AG04449 (cell line): ENCODE results near the gene CACNB1.

ENCODE experiments used
- CTCF ChIA-PET: fragments of 350-600 bp; formaldehyde crosslinking; extraction: SDS; loops from one replicate; lab custom pipeline; 2021; ENCODE audit warnings: antibody characterized with exemption; lab: Yijun Ruan, JAX
- POLR2A ChIA-PET: fragments of 400-600, 350-600 bp; formaldehyde crosslinking; extraction: SDS; loops from one replicate; lab custom pipeline; 2020; ENCODE audit warnings: antibody characterized with exemption, inconsistent platforms; lab: Yijun Ruan, JAX
- DNase-seq: peaks from one replicate; pipeline ENCODE4 v3.0.0-alpha.2; 2010; ENCODE audit warnings: low read depth, low spot score
- H3K4me3 ChIP-seq: 2 replicates; pipeline ENCODE4 v1.5.1; 2011; ENCODE audit warnings: low read depth, mild to moderate bottlenecking, control low read depth, low read length
- CTCF ChIP-seq: IDR thresholded peaks from one replicate; pipeline ENCODE4 v1.5.1; 2011; ENCODE audit warnings: mild to moderate bottlenecking, moderate library complexity, low read length, control low read depth, inconsistent platforms; ENCODE audit not compliant: insufficient read depth; ENCODE audit errors: missing control alignments

CACNB1 gene

GRCh38 chr17:39218906-39219305, 21.4 kb upstream of the CACNB1 start:
- POLR2A ChIA-PET, result interaction anchor here (0.5 kb wide), 1 partner anchor 104 kb away, joined by 3 read pairs; no protein-coding TSS in a partner anchor
- CTCF ChIA-PET, result interaction anchor here (0.8 to 4.1 kb wide), 7 partner anchors 12 to 236 kb away, joined by 3 to 23 read pairs (median 6); no protein-coding TSS in a partner anchor
- no peak overlapping the region for H3K4me3 ChIP-seq
- TF ChIP-seq CTCF, result no peak
- DNase-seq, result no peak

- no peak for DNase-seq
- TF ChIP-seq CTCF, result no peak
- no peak overlapping the region for H3K4me3 ChIP-seq
- ChIA-PET POLR2A (interaction anchor here (1.3 kb wide), 1 partner anchor 8 kb away, joined by 6 read pairs; no protein-coding TSS in a partner anchor), CTCF (interaction anchor here (1.0 to 4.1 kb wide), 4 partner anchors 11 to 235 kb away, joined by 4 to 23 read pairs (median 7); no protein-coding TSS in a partner anchor)
Measured at GRCh38 chr17:39217734-39218369, 20.4 kb upstream of the CACNB1 start.

GRCh38 chr17:39213852-39214251, 16.4 kb upstream of the CACNB1 start:
- H3K4me3 ChIP-seq, result no peak overlapping the region
- CTCF ChIA-PET, result interaction anchor here (1.9 to 4.2 kb wide), 2 partner anchors 31 to 40 kb away, joined by 5 to 20 read pairs; no protein-coding TSS in a partner anchor
- POLR2A ChIA-PET, result interaction anchor here (1.5 kb wide), 1 partner anchor 14 kb away, joined by 6 read pairs; the partner anchor contains the start of gene RPL19
- no peak for DNase-seq
- TF ChIP-seq CTCF, result no peak

- H3K4me3 ChIP-seq, result no peak overlapping the region
- CTCF ChIA-PET, result interaction anchor here (0.6 to 4.2 kb wide), 3 partner anchors 24 to 39 kb away, joined by 5 to 20 read pairs (median 5); no protein-coding TSS in a partner anchor
- DNase-seq, result no peak
- TF ChIP-seq CTCF, result no peak
- POLR2A ChIA-PET, result interaction anchor here (1.0 to 1.5 kb wide), 2 partner anchors 13 kb away, joined by 3 to 6 read pairs; partner anchors contain the start of gene RPL19
Measured at GRCh38 chr17:39212841-39213480, 15.5 kb upstream of the CACNB1 start.

GRCh38 chr17:39212195-39212810, 14.8 kb upstream of the CACNB1 start:
- CTCF ChIA-PET, result interaction anchor here (0.6 to 4.2 kb wide), 3 partner anchors 24 to 38 kb away, joined by 5 to 20 read pairs (median 5); no protein-coding TSS in a partner anchor
- no peak for TF ChIP-seq CTCF
- H3K4me3 ChIP-seq, result no peak overlapping the region
- POLR2A ChIA-PET, result interaction anchor here (1.0 kb wide), 1 partner anchor 13 kb away, joined by 3 read pairs; the partner anchor contains the start of gene RPL19
- no peak for DNase-seq
